T47D (cell line): ENCODE measurements around the gene CTIF.

Source experiments
- DNase-seq, 2 experiments: peaks; one replicate each; pipeline versions ENCODE4 v3.0.0 to v3.0.0-alpha.2; 2011 to 2012; ENCODE audit warnings: low read depth in 1 of 2, low spot score in 1 of 2
- JUND ChIP-seq: IDR thresholded peaks from 2 replicates; pipeline ENCODE4 v1.6.1; 2012; ENCODE audit warnings: low read depth
- in situ Hi-C: cut with HindIII; loops from 2 replicates; pipeline ENCODE4 v1.10.0; 2016; ENCODE audit warnings: low sequenced_read_pairs, low pct_unique_long_range_greater_than_20kb

The CTIF gene

GRCh38 chr18:48696218-48696617, 157.4 kb downstream of the CTIF start:
- no peak for DNase-seq
- no peak for TF ChIP-seq JUND
- in situ Hi-C loops = no loop called here

- DNase-seq = no peak
- in situ Hi-C loops = no loop called here
- TF ChIP-seq JUND = no peak
Observed at GRCh38 chr18:48697441-48697840, 158.6 kb downstream of the CTIF start.

- DNase-seq = no peak
- in situ Hi-C loops = no loop called here
- no peak for TF ChIP-seq JUND
Observed at GRCh38 chr18:48698707-48699106, 159.9 kb downstream of the CTIF start.

GRCh38 chr18:48699761-48700160, 160.9 kb downstream of the CTIF start:
- in situ Hi-C loops = no loop called here
- no peak for DNase-seq
- TF ChIP-seq JUND = no peak

- no peak for DNase-seq
- TF ChIP-seq JUND = no peak
- in situ Hi-C loops = no loop called here
Observed at GRCh38 chr18:48700446-48700845, 161.6 kb downstream of the CTIF start.

- in situ Hi-C loops = no loop called here
- TF ChIP-seq JUND = no peak
- no peak for DNase-seq
Observed at GRCh38 chr18:48702346-48703027, 163.7 kb downstream of the CTIF start.

GRCh38 chr18:48703028-48703386, 164.2 kb downstream of the CTIF start:
- in situ Hi-C loops = no loop called here
- no peak for TF ChIP-seq JUND
- no peak for DNase-seq

- in situ Hi-C loops = no loop called here
- DNase-seq = no peak
- TF ChIP-seq JUND = no peak
Observed at GRCh38 chr18:48703418-48703817, 164.6 kb downstream of the CTIF start.

GRCh38 chr18:48705043-48705442, 166.2 kb downstream of the CTIF start:
- DNase-seq = no peak
- no peak for TF ChIP-seq JUND
- in situ Hi-C loops = no loop called here

GRCh38 chr18:48705531-48705930, 166.7 kb downstream of the CTIF start:
- TF ChIP-seq JUND = no peak
- in situ Hi-C loops = no loop called here
- no peak for DNase-seq

GRCh38 chr18:48706731-48707130, 167.9 kb downstream of the CTIF start:
- DNase-seq = no peak
- in situ Hi-C loops = no loop called here
- no peak for TF ChIP-seq JUND

GRCh38 chr18:48707636-48708296, 168.9 kb downstream of the CTIF start:
- in situ Hi-C loops = no loop called here
- DNase-seq = no peak
- no peak for TF ChIP-seq JUND

GRCh38 chr18:48708807-48709206, 170.0 kb downstream of the CTIF start:
- TF ChIP-seq JUND = no peak
- in situ Hi-C loops = no loop called here
- DNase-seq = no peak
